HAP-1 (cell line): ENCODE data around the gene SFXN5.

ENCODE experiments used
- DNase-seq, 2 experiments: peaks; one replicate each; pipeline ENCODE4 v3.0.0-alpha.2; 2016 to 2020; ENCODE audit warnings: low spot score in 2 of 2
- H3K27me3 ChIP-seq: fragments of 250-450 bp; sonication (Bioruptor Pico); 2 replicates; pipeline ENCODE4 v1.5.1; 2020; ENCODE audit warnings: low read depth, mild to moderate bottlenecking, moderate library complexity
- H3K36me3 ChIP-seq: fragments of 250-450 bp; sonication (Bioruptor Pico); replicated peaks from 2 replicates; pipeline ENCODE4 v1.5.1; 2020; ENCODE audit warnings: mild to moderate bottlenecking
- H3K4me1 ChIP-seq: fragments of 250-450 bp; sonication (Bioruptor Pico); 2 replicates; pipeline ENCODE4 v1.5.1; 2020; ENCODE audit warnings: mild to moderate bottlenecking
- H3K4me3 ChIP-seq: fragments of 250-450 bp; sonication (Bioruptor Pico); 2 replicates; pipeline ENCODE4 v1.5.1; 2020; ENCODE audit warnings: mild to moderate bottlenecking, moderate library complexity
- H3K9me3 ChIP-seq: fragments of 250-450 bp; sonication (Bioruptor Pico); 2 replicates; pipeline ENCODE4 v1.5.1; 2020; ENCODE audit warnings: mild to moderate bottlenecking, moderate library complexity
- in situ Hi-C: fragments of 300-500 bp; cut with MboI; formaldehyde crosslinking; loops from 3 replicates; pipeline ENCODE4 v1.14.3; 2020; ENCODE audit warnings: low sequenced_read_pairs, inconsistent platforms, mixed read lengths

SFXN5 gene

GRCh38 chr2:72927619-72928550 is 143.6 kb downstream of the SFXN5 start:
- Histone ChIP-seq H3K36me3 (no peaks in the 10 kb centered on the region), H3K9me3 (no peaks in the 10 kb centered on the region), H3K27me3 (peaks cover 65% of the 10 kb centered on the region), H3K4me1 (no peaks in the 10 kb centered on the region), H3K4me3 (no peak overlapping the region)
- in situ Hi-C loops: no loop called here
- DNase-seq: no peak

DNA sequence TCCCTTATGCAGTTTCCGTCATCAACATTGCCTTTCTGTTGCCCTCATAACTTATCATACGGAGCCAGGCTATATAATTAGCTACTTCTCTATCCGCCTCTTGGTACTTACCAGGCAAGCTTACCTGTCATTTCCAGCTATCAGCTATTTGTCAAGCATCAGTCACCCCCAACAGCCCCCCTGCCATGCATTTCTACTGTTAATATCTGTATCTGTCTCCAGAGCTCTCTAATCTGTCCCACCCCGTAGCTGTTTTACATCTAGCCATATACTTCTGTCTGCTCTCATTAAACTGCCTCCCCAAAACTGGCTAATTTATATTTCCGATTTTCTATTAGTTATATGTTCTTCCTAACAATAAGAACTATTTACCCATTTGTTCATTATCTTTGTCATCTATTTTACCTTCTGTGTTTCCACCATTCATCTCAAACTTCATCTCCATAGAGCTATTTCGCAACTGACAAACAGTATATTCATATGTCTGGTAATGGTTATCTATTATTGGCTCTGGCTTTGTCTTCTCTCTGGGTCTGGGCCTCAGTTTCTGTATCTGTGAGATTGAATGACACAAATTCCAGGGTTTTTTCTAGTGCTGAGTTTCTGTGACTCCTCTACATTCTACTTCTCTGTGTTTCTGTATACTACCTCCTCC is 144.6 kb downstream of the SFXN5 start:
- in situ Hi-C loops: no loop called here
- H3K9me3 ChIP-seq: no peaks in the 10 kb centered on the region
- H3K4me3 ChIP-seq: no peak overlapping the region
- DNase-seq: no peak
- H3K36me3 ChIP-seq: no peaks in the 10 kb centered on the region
- no peaks in the 10 kb centered on the region for H3K4me1 ChIP-seq
- peaks cover 74% of the 10 kb centered on the region for H3K27me3 ChIP-seq

GRCh38 chr2:72926368-72926767 is 145.1 kb downstream of the SFXN5 start:
- Histone ChIP-seq H3K4me1 (no peaks in the 10 kb centered on the region), H3K36me3 (no peaks in the 10 kb centered on the region), H3K9me3 (no peaks in the 10 kb centered on the region), H3K27me3 (peaks cover 80% of the 10 kb centered on the region), H3K4me3 (no peak overlapping the region)
- DNase-seq: no peak
- in situ Hi-C loops: no loop called here

DNA sequence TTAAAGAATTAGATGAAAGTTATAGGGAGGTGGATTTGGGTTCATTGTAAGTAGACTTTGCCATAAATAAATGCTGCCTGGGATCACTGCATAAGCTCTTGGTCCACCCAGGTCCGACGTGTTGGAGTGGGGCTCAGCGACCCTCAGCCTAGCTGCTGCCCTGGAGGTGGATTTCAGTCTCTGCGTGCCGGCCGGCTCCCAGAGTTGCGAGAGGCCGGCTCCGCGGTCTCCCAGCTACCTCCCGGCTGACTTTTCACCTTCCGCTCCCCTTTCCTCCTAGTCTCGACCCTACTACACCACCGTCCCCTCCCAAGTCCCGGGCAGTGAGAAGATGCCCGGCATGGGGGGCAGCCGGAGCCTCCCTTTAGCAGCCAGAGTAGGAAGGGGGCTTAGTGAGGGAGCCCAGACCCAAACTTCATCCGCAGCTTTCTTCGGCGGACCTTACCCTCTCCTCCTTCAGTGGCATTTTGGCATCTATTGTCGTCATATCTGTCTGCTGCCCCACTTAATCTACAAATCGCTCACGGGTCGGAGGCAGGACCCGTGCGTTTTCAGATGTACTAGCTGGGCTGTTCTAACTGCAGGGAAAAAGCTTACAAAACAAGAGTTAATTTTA is 146.1 kb downstream of the SFXN5 start:
- Histone ChIP-seq H3K36me3 (no peaks in the 10 kb centered on the region), H3K4me3 (no peak overlapping the region), H3K9me3 (no peaks in the 10 kb centered on the region), H3K27me3 (peaks cover 89% of the 10 kb centered on the region), H3K4me1 (no peaks in the 10 kb centered on the region)
- in situ Hi-C loops: no loop called here
- no peak for DNase-seq

DNA sequence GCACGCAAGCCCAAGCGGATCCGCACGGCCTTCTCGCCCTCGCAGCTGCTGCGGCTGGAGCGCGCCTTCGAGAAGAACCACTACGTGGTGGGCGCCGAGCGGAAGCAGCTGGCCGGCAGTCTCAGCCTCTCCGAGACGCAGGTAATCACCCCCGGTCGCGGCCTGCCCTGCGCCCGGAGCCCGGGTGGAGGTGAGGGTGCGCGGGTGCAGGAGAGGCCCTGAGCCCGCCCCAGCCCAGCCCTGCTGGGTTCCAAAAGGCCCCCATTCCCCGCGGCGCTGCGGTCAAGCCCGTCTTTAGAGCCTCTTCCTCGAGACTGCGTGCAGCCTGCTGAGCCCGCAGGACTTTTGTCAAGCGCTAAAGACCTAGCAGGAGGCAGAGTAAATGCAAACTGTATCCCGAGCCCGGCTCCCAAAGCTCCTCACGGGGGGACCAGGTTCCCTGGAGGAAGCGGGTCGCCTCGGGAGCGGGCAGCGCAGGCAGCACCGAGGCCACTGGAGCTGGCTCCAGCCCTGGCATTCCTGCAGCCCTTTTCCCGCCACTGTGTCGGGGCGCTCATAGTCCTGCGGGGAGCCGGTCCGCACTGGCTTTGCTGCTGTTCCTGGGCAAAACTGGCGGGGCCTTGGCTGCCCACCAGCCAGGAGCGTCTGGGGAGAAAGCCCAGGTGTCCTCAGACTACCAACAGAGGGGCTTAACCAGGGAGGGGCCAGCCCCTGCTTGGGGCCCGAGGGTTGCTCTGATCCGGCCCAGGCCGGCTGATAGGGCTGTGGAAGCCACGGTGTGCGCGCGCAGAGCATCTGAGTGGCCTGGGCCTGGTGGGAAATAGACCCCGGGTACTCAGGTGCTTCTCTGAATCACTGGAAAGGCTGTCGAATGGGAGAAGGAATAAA is 146.9 kb downstream of the SFXN5 start:
- H3K9me3 ChIP-seq: no peaks in the 10 kb centered on the region
- H3K4me1 ChIP-seq: no peaks in the 10 kb centered on the region
- in situ Hi-C loops: no loop called here
- peaks cover 96% of the 10 kb centered on the region for H3K27me3 ChIP-seq
- no peak for DNase-seq
- no peak overlapping the region for H3K4me3 ChIP-seq
- no peaks in the 10 kb centered on the region for H3K36me3 ChIP-seq

DNA sequence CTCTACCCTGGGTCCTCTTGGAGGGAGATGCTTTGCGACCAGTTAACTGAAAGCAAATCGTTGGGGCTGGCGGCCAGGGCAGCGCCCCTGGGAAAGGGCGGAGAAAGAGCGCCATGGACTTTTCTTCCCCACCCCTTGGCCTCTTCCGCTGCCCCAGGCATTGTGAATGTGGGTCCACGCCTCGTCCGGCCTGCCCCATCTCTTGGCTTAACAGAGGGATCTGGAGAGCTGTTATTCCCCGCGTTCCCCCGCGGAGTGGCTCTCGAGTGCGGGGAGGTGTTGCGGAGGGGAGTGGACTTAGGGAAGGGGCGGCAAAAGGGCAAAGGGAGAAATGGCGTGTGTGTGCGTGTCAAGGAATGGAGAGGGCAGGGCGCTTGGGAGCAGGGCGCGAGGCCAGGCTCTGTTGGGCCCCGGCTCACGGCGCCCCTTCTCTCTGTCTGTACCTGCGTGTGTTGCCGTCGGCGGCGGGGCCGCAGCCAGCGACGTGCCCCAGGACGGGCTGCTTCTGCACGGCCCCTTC is 147.6 kb downstream of the SFXN5 start:
- H3K36me3 ChIP-seq: no peaks in the 10 kb centered on the region
- no peak overlapping the region for H3K4me3 ChIP-seq
- no peaks in the 10 kb centered on the region for H3K9me3 ChIP-seq
- peaks cover 98% of the 10 kb centered on the region for H3K27me3 ChIP-seq
- DNase-seq: no peak
- in situ Hi-C loops: no loop called here
- no peaks in the 10 kb centered on the region for H3K4me1 ChIP-seq

GRCh38 chr2:72921853-72922252 is 149.7 kb downstream of the SFXN5 start:
- Histone ChIP-seq H3K9me3 (no peaks in the 10 kb centered on the region), H3K27me3 (peaks cover 94% of the 10 kb centered on the region), H3K36me3 (no peaks in the 10 kb centered on the region), H3K4me1 (no peaks in the 10 kb centered on the region; the same call in 1 of the 2 replicates), H3K4me3 (no peak overlapping the region)
- DNase-seq: no peak
- in situ Hi-C loops: no loop called here

- no peaks in the 10 kb centered on the region; the same call in 1 of the 2 replicates for H3K4me1 ChIP-seq
- no peak overlapping the region for H3K4me3 ChIP-seq
- peaks cover 94% of the 10 kb centered on the region for H3K27me3 ChIP-seq
These were observed 150.2 kb downstream of the SFXN5 start for GRCh38 chr2:72921088-72921851.

DNA sequence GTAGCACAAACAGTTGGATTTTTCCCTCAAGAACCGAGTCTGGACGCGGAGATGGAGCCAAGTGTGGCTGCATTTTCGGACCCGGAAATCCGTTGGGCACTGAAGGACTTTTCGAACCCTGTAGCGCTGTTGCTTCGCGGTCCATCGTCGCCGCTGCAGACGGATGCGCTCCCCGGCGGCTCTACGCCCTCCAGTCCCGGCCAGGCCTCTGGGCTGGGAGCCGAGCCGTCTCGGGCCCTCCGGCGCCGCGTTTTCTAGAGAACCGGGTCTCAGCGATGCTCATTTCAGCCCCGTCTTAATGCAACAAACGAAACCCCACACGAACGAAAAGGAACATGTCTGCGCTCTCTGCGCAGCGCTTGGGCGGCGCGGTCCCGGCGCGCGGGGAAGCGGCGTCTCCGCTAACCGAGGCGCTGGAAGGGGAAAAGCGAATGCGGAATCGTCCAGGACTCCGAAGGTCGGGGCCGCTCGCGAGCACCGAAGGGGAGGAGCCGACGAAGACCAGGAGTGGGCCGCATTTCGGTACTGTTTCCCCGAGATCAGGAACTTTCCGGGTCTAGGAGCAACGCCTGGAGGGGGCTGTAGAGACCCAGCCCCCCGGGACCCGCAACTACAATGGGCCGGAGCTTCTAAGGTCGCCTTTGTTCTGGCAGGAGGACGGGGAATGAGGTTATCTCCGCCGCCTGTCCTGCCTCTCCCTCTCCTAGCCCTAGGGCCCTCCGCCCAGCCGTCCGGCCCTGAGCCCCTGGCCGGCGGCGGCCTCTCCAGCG is 151.0 kb downstream of the SFXN5 start:
- peak in 1 of 2 experiments; percentile 53 for DNase-seq

More at GRCh38 chr2:72921088-72921851, 150.2 kb downstream of the SFXN5 start:
- in situ Hi-C loops: no loop called here
- Histone ChIP-seq H3K36me3 (no peaks in the 10 kb centered on the region), H3K9me3 (no peaks in the 10 kb centered on the region)
- DNase-seq: no peak

DNA sequence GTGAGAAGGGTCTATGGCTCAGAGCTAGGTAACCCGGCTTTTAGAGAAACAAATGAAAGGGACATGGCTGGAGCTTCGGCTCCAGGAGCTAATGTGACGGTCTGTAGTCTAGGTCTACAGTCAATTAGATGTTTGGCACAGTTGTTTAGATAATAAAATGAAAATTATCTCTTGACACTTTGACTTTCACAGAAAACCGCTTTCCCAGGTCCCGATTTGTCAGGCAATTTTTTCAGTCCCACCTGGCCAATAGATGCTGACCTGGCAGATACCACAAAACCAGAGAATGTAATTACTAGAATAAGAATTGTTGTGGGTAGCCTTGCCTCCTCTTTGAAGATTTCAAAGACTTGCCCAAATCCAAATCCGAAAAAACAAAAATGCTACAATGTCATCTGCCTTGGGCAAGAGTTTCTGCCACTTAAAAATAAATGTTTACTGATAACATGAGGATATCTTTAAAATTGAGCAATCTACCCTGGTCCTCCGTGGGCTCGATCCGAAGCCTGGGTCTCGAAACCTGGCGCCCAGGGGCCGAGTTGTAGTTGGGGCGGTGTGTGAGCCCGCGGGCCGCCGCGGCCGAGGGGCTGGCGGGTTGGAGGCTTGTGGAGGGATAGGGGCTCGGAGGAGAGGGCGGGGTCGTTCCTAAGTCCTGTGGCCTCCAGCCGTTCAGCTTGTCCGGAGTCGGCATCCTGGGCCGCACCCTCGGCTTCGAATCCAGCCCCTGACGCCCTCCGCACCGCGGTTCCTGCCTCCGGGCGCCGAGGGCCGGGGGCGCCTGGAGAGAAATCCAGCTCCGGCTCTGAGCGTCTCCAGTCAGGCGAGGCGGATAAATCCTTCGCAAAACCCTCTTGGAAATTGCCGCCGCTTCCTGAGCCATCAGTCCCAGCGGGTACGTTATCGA is 151.8 kb downstream of the SFXN5 start:
- DNase-seq: no peak
- in situ Hi-C loops: no loop called here
- no peaks in the 10 kb centered on the region for H3K36me3 ChIP-seq
- no peaks in the 10 kb centered on the region; the same call in 1 of the 2 replicates for H3K4me1 ChIP-seq
- no peaks in the 10 kb centered on the region for H3K9me3 ChIP-seq
- H3K27me3 ChIP-seq: peaks cover 94% of the 10 kb centered on the region
- no peak overlapping the region for H3K4me3 ChIP-seq

More for the DNA sequence above, 151.0 kb downstream of the SFXN5 start:
- in situ Hi-C loops: no loop called here
- no peaks in the 10 kb centered on the region; the same call in 1 of the 2 replicates for H3K4me1 ChIP-seq
- no peaks in the 10 kb centered on the region for H3K36me3 ChIP-seq
- peak overlapping the region; percentile 11 for H3K4me3 ChIP-seq
- no peaks in the 10 kb centered on the region for H3K9me3 ChIP-seq
- H3K27me3 ChIP-seq: peaks cover 94% of the 10 kb centered on the region

GRCh38 chr2:72917877-72918553 is 153.5 kb downstream of the SFXN5 start:
- peak in 1 of 2 experiments; percentile 33 for DNase-seq
- H3K4me1 ChIP-seq: no peaks in the 10 kb centered on the region; the same call in 1 of the 2 replicates
- H3K36me3 ChIP-seq: no peaks in the 10 kb centered on the region
- H3K4me3 ChIP-seq: peak overlapping the region; percentile 21
- H3K27me3 ChIP-seq: peaks cover 94% of the 10 kb centered on the region
- no peaks in the 10 kb centered on the region for H3K9me3 ChIP-seq
- in situ Hi-C loops: no loop called here
